ENCODE measurements around the gene EPN2. TPM values are rescaled to one million over a fixed set of nuclear protein-coding genes. Genes with fewer than 3 reads are reported as not detected.

EPN2 gene
- total and polyA plus RNA-seq, 2 donors from 2014 or later = 18.0 to 45.4 TPM

GRCh38 chr17:19366637-19366972 is 129.4 kb downstream of the EPN2 start:
- FAIRE-seq (no peak), DNase-seq (no peak)
- intact Hi-C loops (cut with DNase I) = loop anchor here (10.0 kb wide), 1 partner anchor 78 kb away; no protein-coding TSS in a partner anchor

GRCh38 chr17:19368229-19368628 is 131.1 kb downstream of the EPN2 start:
- no peak for DNase-seq
- H3K4me1 ChIP-seq (ENCODE audit: control insufficient read depth in 2 of 3, insufficient read depth in 2 of 3, low read depth in 1 of 3, low read length in 3 of 3) = peaks cover 0 to 10% (median 0%) of the 10 kb centered on the region in 3 donors
- no peak overlapping the region for H3K9ac ChIP-seq (ENCODE audit: low read length in 3 of 3)
- H3K4me3 ChIP-seq (ENCODE audit: low read length in 3 of 3) = no peak overlapping the region
- intact Hi-C loops (cut with DNase I) = loop anchor here (10.0 kb wide), 1 partner anchor 77 kb away; no protein-coding TSS in a partner anchor
- no peaks in the 10 kb centered on the region for H3K9me3 ChIP-seq (ENCODE audit: control insufficient read depth in 2 of 3, insufficient read depth in 1 of 3, low read length in 3 of 3)
- no peak for TF ChIP-seq CTCF (IDR thresholded peaks at IDR 0.05; ENCODE audit: borderline replicate concordance, extremely low read depth, insufficient read depth)
- H3K36me3 ChIP-seq (ENCODE audit: control insufficient read depth in 2 of 3, insufficient read depth in 3 of 3, low read length in 3 of 3) = no peaks in the 10 kb centered on the region
- FAIRE-seq = no peak
- H3K27me3 ChIP-seq (ENCODE audit: control insufficient read depth, insufficient read depth, low read length) = no peaks in the 10 kb centered on the region
- no peak overlapping the region for H3K27ac ChIP-seq (ENCODE audit: low read depth in 2 of 2, low read length in 2 of 2)

More at GRCh38 chr17:19366637-19366972, 129.4 kb downstream of the EPN2 start:
- H3K36me3 ChIP-seq (ENCODE audit: control insufficient read depth in 2 of 3, insufficient read depth in 3 of 3, low read length in 3 of 3) = no peaks in the 10 kb centered on the region
- no peak overlapping the region for H3K4me3 ChIP-seq (ENCODE audit: low read length in 3 of 3)
- peaks cover 0 to 16% (median 0%) of the 10 kb centered on the region in 3 donors for H3K4me1 ChIP-seq (ENCODE audit: control insufficient read depth in 2 of 3, insufficient read depth in 2 of 3, low read depth in 1 of 3, low read length in 3 of 3)
- H3K9ac ChIP-seq (ENCODE audit: low read length in 3 of 3) = no peak overlapping the region
- no peak overlapping the region for H3K27ac ChIP-seq (ENCODE audit: low read depth in 2 of 2, low read length in 2 of 2)
- no peak for TF ChIP-seq CTCF (IDR thresholded peaks at IDR 0.05; ENCODE audit: borderline replicate concordance, extremely low read depth, insufficient read depth)
- H3K27me3 ChIP-seq (ENCODE audit: control insufficient read depth, insufficient read depth, low read length) = no peaks in the 10 kb centered on the region
- no peaks in the 10 kb centered on the region for H3K9me3 ChIP-seq (ENCODE audit: control insufficient read depth in 2 of 3, insufficient read depth in 1 of 3, low read length in 3 of 3)

GRCh38 chr17:19369107-19369778 is 132.1 kb downstream of the EPN2 start:
- no peak for TF ChIP-seq CTCF (IDR thresholded peaks at IDR 0.05; ENCODE audit: borderline replicate concordance, extremely low read depth, insufficient read depth)
- DNase-seq (peak in 1 of 5 donors; percentile 4), FAIRE-seq (no peak)
- no peak overlapping the region for H3K4me3 ChIP-seq (ENCODE audit: low read length in 3 of 3)
- no peak overlapping the region for H3K27ac ChIP-seq (ENCODE audit: low read depth in 2 of 2, low read length in 2 of 2)
- H3K4me1 ChIP-seq (ENCODE audit: control insufficient read depth in 2 of 3, insufficient read depth in 2 of 3, low read depth in 1 of 3, low read length in 3 of 3) = peaks cover 0 to 10% (median 0%) of the 10 kb centered on the region in 3 donors
- intact Hi-C loops (cut with DNase I) = loop anchor here (10.0 kb wide), 1 partner anchor 76 kb away; no protein-coding TSS in a partner anchor
- H3K9ac ChIP-seq (ENCODE audit: low read length in 3 of 3) = no peak overlapping the region
- H3K27me3 ChIP-seq (ENCODE audit: control insufficient read depth, insufficient read depth, low read length) = no peaks in the 10 kb centered on the region
- H3K9me3 ChIP-seq (ENCODE audit: control insufficient read depth in 2 of 3, insufficient read depth in 1 of 3, low read length in 3 of 3) = no peaks in the 10 kb centered on the region
- H3K36me3 ChIP-seq (ENCODE audit: control insufficient read depth in 2 of 3, insufficient read depth in 3 of 3, low read length in 3 of 3) = no peaks in the 10 kb centered on the region

Data from kidney (tissue), 14 donors.